Loucy (cell line): ENCODE measurements around the gene HMOX2.

Source experiments
- H2AFZ ChIP-seq: fragments of 200-600 bp; sonication (generic); 2 replicates; pipeline ENCODE4 v1.6.0; 2016; ENCODE audit warnings: antibody characterized with exemption, mild to moderate bottlenecking, low read length, moderate library complexity
- H3F3A ChIP-seq: fragments of 200-600 bp; 2 replicates; pipeline ENCODE4 v1.6.0; 2016; ENCODE audit warnings: antibody characterized with exemption, low read depth, mild to moderate bottlenecking
- H3K27me3 ChIP-seq: fragments of 200-600 bp; sonication (generic); 2 replicates; pipeline ENCODE4 v1.6.1; 2014; ENCODE audit warnings: low read length, mild to moderate bottlenecking; ENCODE audit not compliant: insufficient read depth, poor library complexity, severe bottlenecking
- H3K36me3 ChIP-seq: fragments of 200-600 bp; sonication (generic); 2 replicates; pipeline ENCODE4 v1.6.1; 2016; ENCODE audit warnings: low read length; ENCODE audit not compliant: insufficient read depth
- H3K4me1 ChIP-seq: fragments of 200-600 bp; sonication (generic); 2 replicates; pipeline ENCODE4 v1.5.1; 2014; ENCODE audit warnings: low read length, mild to moderate bottlenecking; ENCODE audit not compliant: insufficient read depth, poor library complexity, severe bottlenecking
- H3K4me2 ChIP-seq: fragments of 200-600 bp; sonication (generic); 2 replicates; pipeline ENCODE4 v1.6.0; 2014; ENCODE audit warnings: antibody characterized with exemption, low read length, low read depth, mild to moderate bottlenecking; ENCODE audit not compliant: poor library complexity, severe bottlenecking
- H3K4me3 ChIP-seq: fragments of 200-600 bp; sonication (generic); 2 replicates; pipeline ENCODE4 v1.5.1; 2014; ENCODE audit warnings: low read length, mild to moderate bottlenecking, mixed read lengths; ENCODE audit not compliant: poor library complexity, severe bottlenecking
- H3K79me2 ChIP-seq: fragments of 200-600 bp; sonication (generic); 2 replicates; pipeline ENCODE4 v1.6.1; 2014; ENCODE audit warnings: low read length; ENCODE audit not compliant: insufficient read depth
- H3K9ac ChIP-seq: fragments of 200-600 bp; sonication (generic); 2 replicates; pipeline ENCODE4 v1.6.0; 2014; ENCODE audit warnings: mild to moderate bottlenecking, low read depth, low read length, moderate library complexity; ENCODE audit not compliant: poor library complexity, severe bottlenecking
- H3K9me2 ChIP-seq: fragments of 200-600 bp; sonication (generic); replicated peaks from 2 replicates; pipeline ENCODE4 v1.6.1; 2016; ENCODE audit warnings: low read depth, low read length, mixed read lengths
- H3K9me3 ChIP-seq: fragments of 200-600 bp; sonication (generic); 2 replicates; pipeline ENCODE4 v1.6.1; 2014; ENCODE audit warnings: mild to moderate bottlenecking, antibody characterized with exemption, low read length, low read depth; ENCODE audit not compliant: insufficient read depth
- H4K20me1 ChIP-seq: fragments of 200-600 bp; sonication (generic); 2 replicates; pipeline ENCODE4 v1.6.0; 2014; ENCODE audit warnings: antibody characterized with exemption, low read length, mild to moderate bottlenecking; ENCODE audit not compliant: insufficient read depth, poor library complexity, severe bottlenecking
- CTCF ChIP-seq: fragments of 200-600 bp; sonication (generic); conservative IDR thresholded peaks from 2 replicates; pipeline ENCODE4 v1.5.1; 2014; ENCODE audit warnings: mild to moderate bottlenecking, antibody characterized with exemption, low read length
- EZH2phosphoT487 ChIP-seq: fragments of 200-600 bp; IDR thresholded peaks from 2 replicates; pipeline ENCODE4 v1.6.1; 2018; ENCODE audit warnings: antibody characterized with exemption, mild to moderate bottlenecking, moderate library complexity, borderline replicate concordance

Gene HMOX2

DNA sequence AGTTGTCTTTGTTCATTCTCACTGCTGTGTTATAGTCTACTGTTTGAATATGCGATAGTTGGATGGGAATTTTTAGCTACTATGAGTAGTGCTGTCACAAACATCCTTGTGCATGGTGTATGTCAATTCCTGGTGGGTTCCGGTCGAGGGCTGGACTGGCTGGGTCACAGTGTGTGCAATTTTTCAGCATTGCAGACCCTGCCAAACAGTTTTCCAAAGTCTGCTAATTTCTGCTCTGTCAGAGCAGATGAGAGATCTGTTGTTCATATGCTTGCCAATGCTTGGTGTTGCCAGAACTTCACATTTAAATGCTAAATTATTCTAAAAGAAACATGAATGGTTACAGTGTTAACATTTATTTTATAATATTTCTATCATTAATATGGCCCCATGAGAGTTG lies 76.3 kb downstream of the HMOX2 start:
- Histone ChIP-seq H2AFZ (no peak overlapping the region), H3K36me3 (no peaks in the 10 kb centered on the region), H3K9ac (no peak overlapping the region), H3K9me3 (no peaks in the 10 kb centered on the region), H4K20me1 (no peaks in the 10 kb centered on the region), H3K4me1 (no peaks in the 10 kb centered on the region), H3F3A (no peaks in the 10 kb centered on the region), H3K4me3 (no peak overlapping the region), H3K79me2 (no peaks in the 10 kb centered on the region), H3K9me2 (no peaks in the 10 kb centered on the region), H3K4me2 (no peak overlapping the region), H3K27me3 (no peaks in the 10 kb centered on the region)
- TF ChIP-seq CTCF: no peak
- no peak for TF ChIP-seq EZH2phosphoT487

DNA sequence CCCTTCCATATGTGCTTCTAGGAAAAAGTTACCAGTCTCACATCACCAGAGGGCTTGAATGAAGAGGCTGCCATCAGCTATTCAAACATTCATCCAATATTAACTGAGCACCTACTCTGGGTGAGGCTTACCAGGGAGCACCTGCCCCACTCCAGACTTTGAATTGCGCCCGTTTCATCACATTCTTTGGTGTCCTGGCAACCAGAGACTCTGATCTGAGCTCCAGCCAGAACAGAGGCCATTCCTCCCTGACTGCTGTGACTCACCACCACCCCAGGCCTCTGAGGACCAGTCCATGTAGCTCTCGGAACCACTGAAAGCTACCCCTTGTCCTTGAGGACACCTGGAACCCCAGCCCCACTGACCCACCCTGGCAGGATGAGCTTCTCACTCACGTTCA lies 79.9 kb downstream of the HMOX2 start, which contains the start of gene C16orf96:
Gene C16orf96 (plus strand): TSS at position 229 of the 400 bp plus-strand sequence. CDS start 150 bp downstream, at position 379.
- H3K4me1 ChIP-seq: no peaks in the 10 kb centered on the region
- H3K4me3 ChIP-seq: no peak within 1 kb of the TSS
- H3K9ac ChIP-seq: no peak within 1 kb of the TSS
- no peaks in the 10 kb centered on the region for H3K27me3 ChIP-seq
- no peaks in the 10 kb centered on the region for H4K20me1 ChIP-seq
- no peaks in the 10 kb centered on the region for H3K36me3 ChIP-seq
- no peaks in the 10 kb centered on the region for H3F3A ChIP-seq
- H3K9me2 ChIP-seq: no peaks in the 10 kb centered on the region
- TF ChIP-seq EZH2phosphoT487 (no peak), CTCF (no peak)
- no peaks in the 10 kb centered on the region for H3K79me2 ChIP-seq
- no peak within 1 kb of the TSS for H2AFZ ChIP-seq
- H3K9me3 ChIP-seq: no peaks in the 10 kb centered on the region
- H3K4me2 ChIP-seq: no peak within 1 kb of the TSS

DNA sequence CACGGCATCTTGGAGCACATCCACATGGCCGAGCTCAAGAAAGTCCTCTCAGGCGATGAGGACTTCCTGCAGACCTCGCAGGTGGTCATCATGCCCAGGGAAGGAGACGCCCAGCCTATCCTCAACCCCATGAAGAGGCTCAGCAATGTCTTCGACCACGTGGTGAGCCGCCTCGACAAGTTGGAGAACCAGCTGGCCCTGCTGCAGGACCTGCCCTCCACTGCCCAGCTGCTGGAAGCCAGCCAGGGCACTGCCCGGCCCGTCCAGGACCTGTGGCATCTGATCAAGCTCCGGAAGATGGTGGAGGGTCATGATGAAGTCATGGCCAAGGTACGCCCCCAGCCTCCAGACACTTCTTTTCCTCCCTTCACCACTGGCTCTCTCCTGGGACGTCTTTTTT lies 80.4 kb downstream of the HMOX2 start:
- H3F3A ChIP-seq: no peaks in the 10 kb centered on the region
- no peaks in the 10 kb centered on the region for H4K20me1 ChIP-seq
- H2AFZ ChIP-seq: no peak overlapping the region
- no peaks in the 10 kb centered on the region for H3K9me3 ChIP-seq
- no peak for TF ChIP-seq CTCF
- TF ChIP-seq EZH2phosphoT487: no peak
- H3K27me3 ChIP-seq: no peaks in the 10 kb centered on the region
- H3K9me2 ChIP-seq: no peaks in the 10 kb centered on the region
- no peak overlapping the region for H3K4me2 ChIP-seq
- H3K4me3 ChIP-seq: no peak overlapping the region
- H3K36me3 ChIP-seq: no peaks in the 10 kb centered on the region
- H3K79me2 ChIP-seq: no peaks in the 10 kb centered on the region
- no peaks in the 10 kb centered on the region for H3K4me1 ChIP-seq
- H3K9ac ChIP-seq: no peak overlapping the region
